A549 (cell line): ENCODE data around the gene TNIP3. TPM values are rescaled to one million over a fixed set of nuclear protein-coding genes. Genes with fewer than 3 reads are reported as not detected.
A peak's percentile ranks its signal among the peaks of the same experiment; 100 is the strongest.

Experiments
- ATAC-seq, 2 experiments: fragments of 200-7000 bp in 1 of 2; fragments of >200 bp in 1 of 2; cut with Nextera tagmentation in 1 of 2; cut with Tn5 transposase in 1 of 2; 3 replicates each; pipeline versions ENCODE4 v1.8.0 to v1.9.1; 2018 to 2020; ENCODE audit warnings: mild to moderate bottlenecking in 1 of 2, moderate library complexity in 1 of 2
- CTCF ChIA-PET: fragments of 300-600 bp; sonication (Branson Sonifier 250); formaldehyde crosslinking; extraction: SDS; loops from one replicate; lab custom pipeline; 2021; ENCODE audit warnings: antibody characterized with exemption, inconsistent platforms; lab: Yijun Ruan, JAX
- POLR2A ChIA-PET: fragments of 350-600 bp; formaldehyde crosslinking; extraction: SDS; loops from one replicate; lab custom pipeline; 2021; ENCODE audit warnings: antibody characterized with exemption, inconsistent platforms; lab: Yijun Ruan, JAX
- DNase-seq, 2 experiments: peaks; one replicate each; pipeline versions ENCODE4 v3.0.0 to v3.0.0-alpha.2; 2011 to 2016; ENCODE audit warnings: low read depth in 1 of 2, low spot score in 1 of 2
- FAIRE-seq: peaks from 2 replicates; lab custom pipeline; 2011; peaks lifted over from hg19 to GRCh38; lab: Jason Lieb, UNC
- H3K27ac ChIP-seq, 2 experiments: fragments of >200 bp; sonication (Bioruptor Twin); formaldehyde crosslinking; 3 replicates each; pipeline ENCODE4 v1.5.1; 2016 to 2017
- H3K4me1 ChIP-seq: fragments of >200 bp; sonication (Bioruptor Twin); formaldehyde crosslinking; 3 replicates; pipeline ENCODE4 v1.6.1; 2016
- H3K4me2 ChIP-seq: fragments of >200 bp; sonication (Bioruptor Twin); formaldehyde crosslinking; 3 replicates; pipeline ENCODE4 v1.6.1; 2016
- H3K4me3 ChIP-seq: fragments of >200 bp; sonication (Bioruptor Twin); formaldehyde crosslinking; 3 replicates; pipeline ENCODE4 v1.5.1; 2016
- H3K9me3 ChIP-seq: fragments of >200 bp; sonication (Bioruptor Twin); formaldehyde crosslinking; 3 replicates; pipeline ENCODE4 v1.6.1; 2016
- ATOH8 ChIP-seq: fragments of 250-450 bp; sonication (Bioruptor Pico); IDR thresholded peaks from 2 replicates; pipeline ENCODE4 v1.5.0; 2020; ENCODE audit warnings: low read depth, mild to moderate bottlenecking, moderate library complexity
- CHD2 ChIP-seq: fragments of 150-350 bp; IDR thresholded peaks from 2 replicates; pipeline ENCODE4 v1.6.1; 2014; ENCODE audit warnings: low read length; ENCODE audit not compliant: partially characterized antibody
- CTCF ChIP-seq: fragments of >200 bp; sonication (Bioruptor Twin); formaldehyde crosslinking; IDR thresholded peaks from 3 replicates; pipeline ENCODE4 v1.5.1; 2016
- EHF ChIP-seq: fragments of 250-450 bp; sonication (Bioruptor Pico); IDR thresholded peaks from 2 replicates; pipeline ENCODE4 v1.5.0; 2020; ENCODE audit warnings: mild to moderate bottlenecking
- ELK1 ChIP-seq: fragments of 150-350 bp; IDR thresholded peaks from 2 replicates; pipeline ENCODE4 v1.6.1; 2014; ENCODE audit warnings: low read depth, mild to moderate bottlenecking, low read length
- FOSB ChIP-seq: fragments of 250-450 bp; sonication (Bioruptor Pico); IDR thresholded peaks from 2 replicates; pipeline ENCODE4 v1.5.0; 2020; ENCODE audit warnings: mild to moderate bottlenecking, moderate library complexity
- FOSL2 ChIP-seq, 2 experiments: fragments of 450-650 bp in 1 of 2; fragments of >200 bp in 1 of 2; sonication (Bioruptor Twin) in 1 of 2; formaldehyde crosslinking; IDR thresholded peaks; 2 replicates each; pipeline versions ENCODE4 v1.5.0 to v1.6.1; 2016 to 2020; ENCODE audit warnings: mild to moderate bottlenecking in 1 of 2, moderate library complexity in 1 of 2
- FOXS1 ChIP-seq: fragments of 250-450 bp; sonication (Bioruptor Pico); IDR thresholded peaks from 2 replicates; pipeline ENCODE4 v1.5.0; 2020; ENCODE audit warnings: mild to moderate bottlenecking, moderate library complexity
- HES2 ChIP-seq: fragments of >200 bp; sonication (Bioruptor Twin); formaldehyde crosslinking; IDR thresholded peaks from 2 replicates; pipeline ENCODE4 v1.6.1; 2016
- HEYL ChIP-seq: fragments of 250-450 bp; sonication (Bioruptor Pico); IDR thresholded peaks from 2 replicates; pipeline ENCODE4 v1.8.0; 2021; ENCODE audit warnings: mild to moderate bottlenecking, moderate library complexity
- KDM1A ChIP-seq: fragments of 200-600 bp; sonication (generic); IDR thresholded peaks from 2 replicates; pipeline ENCODE4 v1.6.1; 2016; ENCODE audit warnings: low read depth, mild to moderate bottlenecking
- KDM5A ChIP-seq: fragments of 200-600 bp; sonication (generic); IDR thresholded peaks from 2 replicates; pipeline ENCODE4 v1.6.1; 2016; ENCODE audit warnings: antibody characterized with exemption, mild to moderate bottlenecking
- MAFK ChIP-seq: fragments of 450-650 bp; IDR thresholded peaks from 2 replicates; pipeline ENCODE4 v1.6.1; 2014; ENCODE audit not compliant: partially characterized antibody
- MAX ChIP-seq: IDR thresholded peaks from 2 replicates; pipeline ENCODE4 v1.6.1; 2012
- MAZ ChIP-seq: fragments of 150-350 bp; IDR thresholded peaks from 2 replicates; pipeline ENCODE4 v1.6.1; 2014; ENCODE audit warnings: antibody characterized with exemption, low read depth, low read length, borderline replicate concordance
- PBX3 ChIP-seq: IDR thresholded peaks from 2 replicates; pipeline ENCODE4 v1.6.1; 2012
- POLR2A ChIP-seq: IDR thresholded peaks from 2 replicates; pipeline ENCODE4 v1.6.1; 2012; ENCODE audit warnings: mild to moderate bottlenecking, low read length
- RAD21 ChIP-seq, 2 experiments: fragments of >200 bp in 1 of 2; sonication (Bioruptor Twin) in 1 of 2; formaldehyde crosslinking in 1 of 2; IDR thresholded peaks in 1 of 2; conservative IDR thresholded peaks in 1 of 2; 2 replicates in 1 of 2; 3 replicates in 1 of 2; pipeline ENCODE4 v1.6.1; 2012 to 2018; ENCODE audit warnings: inconsistent platforms in 1 of 2
- RCOR1 ChIP-seq: fragments of 150-350 bp; IDR thresholded peaks from 2 replicates; pipeline ENCODE4 v1.6.1; 2014; ENCODE audit warnings: antibody characterized with exemption, low read length, low read depth
- SMC3 ChIP-seq: fragments of >200 bp; sonication (Bioruptor Twin); formaldehyde crosslinking; IDR thresholded peaks from 3 replicates; pipeline ENCODE4 v1.6.1; 2018; ENCODE audit warnings: inconsistent platforms
- USF2 ChIP-seq: fragments of 450-650 bp; IDR thresholded peaks from 2 replicates; pipeline ENCODE4 v1.6.1; 2014; ENCODE audit warnings: antibody characterized with exemption
- ZC3H11A ChIP-seq: fragments of 450-650 bp; IDR thresholded peaks from 2 replicates; pipeline ENCODE4 v1.6.1; 2014; ENCODE audit warnings: antibody characterized with exemption, mild to moderate bottlenecking
- ZSCAN20 ChIP-seq: fragments of 250-450 bp; sonication (Bioruptor Pico); IDR thresholded peaks from 2 replicates; pipeline ENCODE4 v1.8.0; 2022; ENCODE audit warnings: mild to moderate bottlenecking, moderate library complexity
- WGBS: methylation state at CpG from one replicate; pipeline ENCODE4 v1.1.6; 2017; ENCODE audit errors: missing lambda C conversion rate; 5-methylcytosine and 5-hydroxymethylcytosine counted together
- polyA plus RNA-seq, 4 experiments: library from polyadenylated mRNA; depleted of rRNA in 3 of 4; stranded (reverse); fragments of >200 nt; fragmentation: RNase III in 1 of 4; extraction: RNeasy Plus Mini Kit Qiagen cat#74134 plus additional on column Dnase treatment in 1 of 4; gene quantifications; 2 replicates in 3 of 4; 3 replicates in 1 of 4; pipeline ENCODE4 v1.2.3, GENCODE V29; 2011 to 2017

Gene TNIP3
- polyA plus RNA-seq, 2 of the 4 experiments (the other 2 are of a cell fraction) = 0.46 to 0.58 TPM

- CTCF ChIA-PET = no interaction called here
- TF ChIP-seq FOXS1 (no peak), CHD2 (no peak), MAFK (no peak), PBX3 (no peak), KDM5A (no peak), ZSCAN20 (CRISPR knock-in tag) (no peak), EHF (CRISPR knock-in tag) (no peak), FOSL2 (IDR thresholded peaks at IDR 0.05) (no peak), FOSL2 (CRISPR knock-in tag; IDR thresholded peaks at IDR 0.05) (no peak), USF2 (no peak), CTCF (no peak), MAZ (no peak), RCOR1 (no peak), KDM1A (no peak)
- POLR2A ChIA-PET = no interaction called here
- H3K4me1 ChIP-seq = no peaks in the 10 kb centered on the region
- no peak overlapping the region for H3K4me3 ChIP-seq
- no peak for DNase-seq
- no peak overlapping the region for H3K27ac ChIP-seq
- no peak for FAIRE-seq
- no peak overlapping the region for H3K4me2 ChIP-seq
- no peak for ATAC-seq
- no peaks in the 10 kb centered on the region for H3K9me3 ChIP-seq
Observed at GRCh38 chr4:121198251-121198650, 34.1 kb upstream of the TNIP3 start.

GRCh38 chr4:121195649-121196048 lies 31.5 kb upstream of the TNIP3 start:
- DNase-seq (no peak), FAIRE-seq (no peak), ATAC-seq (no peak)
- 51% methylated on average over 2 of the region's 2 CpGs for WGBS
- no peak overlapping the region for H3K27ac ChIP-seq
- no peaks in the 10 kb centered on the region for H3K4me1 ChIP-seq
- H3K9me3 ChIP-seq = no peaks in the 10 kb centered on the region
- POLR2A ChIA-PET = no interaction called here
- TF ChIP-seq FOSL2 (IDR thresholded peaks at IDR 0.05) (no peak), FOSL2 (CRISPR knock-in tag; IDR thresholded peaks at IDR 0.05) (no peak), SMC3 (no peak)
- no peak overlapping the region for H3K4me2 ChIP-seq
- H3K4me3 ChIP-seq = no peak overlapping the region
- CTCF ChIA-PET = no interaction called here

- CTCF ChIA-PET = interaction anchor here (0.6 to 1.9 kb wide), 30 partner anchors 9 to 634 kb away, joined by 3 to 12 read pairs (median 3); no protein-coding TSS in a partner anchor
- peak in 1 of 2 experiments; percentile 18 for DNase-seq
- no peaks in the 10 kb centered on the region for H3K9me3 ChIP-seq
- 0 out of 6 replicates have a peak, but pooled peaks of 1 of the 2 experiments have one; percentile 50 for ATAC-seq
- POLR2A ChIA-PET = no interaction called here
- H3K4me3 ChIP-seq = 0 out of 3 replicates have a peak overlapping the region, but pooled peaks have one; percentile 8
- H3K27ac ChIP-seq = no peak overlapping the region
- H3K4me2 ChIP-seq = peak overlapping the region; percentile 64
- no peak for FAIRE-seq
- 18% methylated on average over 6 of the region's 6 CpGs for WGBS
- no peaks in the 10 kb centered on the region for H3K4me1 ChIP-seq
- TF ChIP-seq ELK1 (no peak), SMC3 (peak; percentile 27; the same call in 1 of the 3 replicates), PBX3 (no peak), MAX (no peak), FOSL2 (IDR thresholded peaks at IDR 0.05) (no peak), FOSL2 (CRISPR knock-in tag; IDR thresholded peaks at IDR 0.05) (no peak), ZC3H11A (no peak), RAD21 (conservative IDR thresholded peaks at IDR 0.05 in 1 of 2, IDR thresholded peaks at IDR 0.05 in 1 of 2) (peak; percentile 66 to 72), FOXS1 (no peak), HES2 (no peak), MAFK (no peak), CTCF (peak; percentile 69), POLR2A (no peak), FOSB (CRISPR knock-in tag) (no peak), HEYL (CRISPR knock-in tag) (no peak), ZSCAN20 (CRISPR knock-in tag) (no peak), ATOH8 (CRISPR knock-in tag) (no peak)
Observed at GRCh38 chr4:121192480-121192879, 28.4 kb upstream of the TNIP3 start.
